ENCODE results near the gene REV3L.

DNA sequence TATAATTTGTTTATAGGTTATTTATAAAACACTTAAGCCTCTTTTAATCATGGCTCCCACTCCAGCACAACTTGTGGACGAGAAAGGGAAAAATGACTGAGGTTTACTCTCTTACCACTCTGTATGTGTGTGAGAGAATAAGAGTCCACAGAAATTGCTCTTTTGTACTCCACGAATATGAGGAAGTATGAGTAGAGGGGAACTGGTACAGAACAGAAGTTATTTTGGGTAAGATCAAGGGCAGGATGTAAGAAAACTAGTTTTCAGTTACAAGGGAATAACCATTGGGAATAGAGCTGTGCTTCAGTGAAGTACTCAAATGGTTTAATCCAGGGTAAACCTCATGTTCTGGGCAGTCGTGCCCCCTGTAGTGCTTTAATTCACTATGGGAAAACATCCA, 72.6 kb downstream of the REV3L start:
- no peak for TF ChIP-seq EZH2 (IDR thresholded peaks at IDR 0.05; ENCODE audit: borderline replicate concordance, low read length)
- TF ChIP-seq, protein P1, sequence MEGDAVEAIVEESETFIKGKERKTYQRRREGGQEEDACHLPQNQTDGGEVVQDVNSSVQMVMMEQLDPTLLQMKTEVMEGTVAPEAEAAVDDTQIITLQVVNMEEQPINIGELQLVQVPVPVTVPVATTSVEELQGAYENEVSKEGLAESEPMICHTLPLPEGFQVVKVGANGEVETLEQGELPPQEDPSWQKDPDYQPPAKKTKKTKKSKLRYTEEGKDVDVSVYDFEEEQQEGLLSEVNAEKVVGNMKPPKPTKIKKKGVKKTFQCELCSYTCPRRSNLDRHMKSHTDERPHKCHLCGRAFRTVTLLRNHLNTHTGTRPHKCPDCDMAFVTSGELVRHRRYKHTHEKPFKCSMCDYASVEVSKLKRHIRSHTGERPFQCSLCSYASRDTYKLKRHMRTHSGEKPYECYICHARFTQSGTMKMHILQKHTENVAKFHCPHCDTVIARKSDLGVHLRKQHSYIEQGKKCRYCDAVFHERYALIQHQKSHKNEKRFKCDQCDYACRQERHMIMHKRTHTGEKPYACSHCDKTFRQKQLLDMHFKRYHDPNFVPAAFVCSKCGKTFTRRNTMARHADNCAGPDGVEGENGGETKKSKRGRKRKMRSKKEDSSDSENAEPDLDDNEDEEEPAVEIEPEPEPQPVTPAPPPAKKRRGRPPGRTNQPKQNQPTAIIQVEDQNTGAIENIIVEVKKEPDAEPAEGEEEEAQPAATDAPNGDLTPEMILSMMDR (conservative IDR thresholded peaks at IDR 0.05 in 1 of 2, IDR thresholded peaks at IDR 0.05 in 1 of 2; ENCODE audit: extremely low read depth in 1 of 2, insufficient read depth in 1 of 2, low read depth in 1 of 2, low read length in 2 of 2): no peak

All from mammary epithelial cell (primary cell).